Endometrial microvascular endothelial cells (primary cell): ENCODE results near the gene MYO9A. TPM values are rescaled to one million over a fixed set of nuclear protein-coding genes. Genes with fewer than 3 reads are reported as not detected.
"Not testable (repeated sequence)": the region's sequence is repeated elsewhere in the genome, so short reads cannot be mapped to it uniquely, and the experiment has no call there.

ENCODE experiments used
- in situ Hi-C: cut with HindIII; loops from 2 replicates; pipeline ENCODE4 v1.10.0; 2017; ENCODE audit warnings: low sequenced_read_pairs, low pct_unique_long_range_greater_than_20kb; ENCODE audit errors: inconsistent ontology term
- total RNA-seq: library from RNA; depleted of rRNA; stranded (reverse); fragments of >200 nt; gene quantifications from one replicate; pipeline ENCODE4 v1.2.3, GENCODE V29; 2015; ENCODE audit errors: inconsistent ontology term

The MYO9A gene
- total RNA-seq, 1 donor from 2014 or later: 15.7 TPM

- in situ Hi-C loops: no loop called here
Measured at GRCh38 chr15:72140088-72140487, 22.1 kb upstream of the MYO9A start.

GRCh38 chr15:72139667-72140066 is 21.7 kb upstream of the MYO9A start:
- in situ Hi-C loops: no loop called here

GRCh38 chr15:72136170-72137051 is 18.5 kb upstream of the MYO9A start:
- in situ Hi-C loops: no loop called here

GRCh38 chr15:72135719-72136118 is 17.8 kb upstream of the MYO9A start:
- in situ Hi-C loops: no loop called here

GRCh38 chr15:72133211-72133610 is 15.3 kb upstream of the MYO9A start:
- in situ Hi-C loops: no loop called here

- in situ Hi-C loops: no loop called here
Measured at GRCh38 chr15:72131922-72132321, 14.0 kb upstream of the MYO9A start.

- in situ Hi-C loops: no loop called here
Measured at GRCh38 chr15:72130272-72130671, 12.3 kb upstream of the MYO9A start.

- in situ Hi-C loops: no loop called here
Measured at GRCh38 chr15:72128359-72128758, 10.4 kb upstream of the MYO9A start.

GRCh38 chr15:72127724-72128322 is 9.9 kb upstream of the MYO9A start:
- in situ Hi-C loops: no loop called here

- in situ Hi-C loops: no loop called here
Measured at GRCh38 chr15:72124218-72124617, 6.3 kb upstream of the MYO9A start.

GRCh38 chr15:72117486-72118016 is 399 bp downstream of the MYO9A start:
- in situ Hi-C loops: no loop called here

- in situ Hi-C loops: no loop called here
Measured at GRCh38 chr15:72116731-72117485, 1.0 kb downstream of the MYO9A start.

- in situ Hi-C loops: no loop called here
Measured at GRCh38 chr15:72113347-72114031, 4.5 kb downstream of the MYO9A start.

GRCh38 chr15:72112805-72113204 is 5.1 kb downstream of the MYO9A start:
- in situ Hi-C loops: no loop called here

GRCh38 chr15:72112116-72112515 is 5.8 kb downstream of the MYO9A start:
- in situ Hi-C loops: no loop called here

- in situ Hi-C loops: no loop called here
Measured at GRCh38 chr15:72110355-72110754, 7.6 kb downstream of the MYO9A start.

GRCh38 chr15:72106068-72106467 is 11.9 kb downstream of the MYO9A start:
- in situ Hi-C loops: no loop called here

- in situ Hi-C loops: no loop called here
Measured at GRCh38 chr15:72105111-72105510, 12.8 kb downstream of the MYO9A start.

- in situ Hi-C loops: not testable (repeated sequence)
Measured at GRCh38 chr15:72100551-72100950, 17.4 kb downstream of the MYO9A start.
